GM13976 (cell line): Measurements from ENCODE around the gene ALDH3B2.

Source experiments
- DNase-seq: peaks from one replicate; pipeline ENCODE4 v3.0.0; 2012; ENCODE audit warnings: low spot score
- CTCF ChIP-seq: IDR thresholded peaks from 2 replicates; pipeline ENCODE4 v1.5.1; 2012; ENCODE audit warnings: borderline replicate concordance, mild to moderate bottlenecking; ENCODE audit not compliant: insufficient read depth; ENCODE audit errors: extremely low read depth, missing control alignments, control extremely low read depth
- in situ Hi-C: fragments of 300-500 bp; cut with MboI; formaldehyde crosslinking; loops from one replicate; pipeline ENCODE4 v1.12.0; 2022; ENCODE audit warnings: low sequenced_read_pairs, mixed read lengths, inconsistent platforms; ENCODE audit not compliant: unreplicated experiment

The ALDH3B2 gene

GRCh38 chr11:67634366-67635230, 39.8 kb downstream of the ALDH3B2 start:
- no peak for TF ChIP-seq CTCF
- DNase-seq = no peak
- in situ Hi-C loops = loop anchor here (10.0 kb wide), 1 partner anchor 70 kb away; no protein-coding TSS in a partner anchor

DNA sequence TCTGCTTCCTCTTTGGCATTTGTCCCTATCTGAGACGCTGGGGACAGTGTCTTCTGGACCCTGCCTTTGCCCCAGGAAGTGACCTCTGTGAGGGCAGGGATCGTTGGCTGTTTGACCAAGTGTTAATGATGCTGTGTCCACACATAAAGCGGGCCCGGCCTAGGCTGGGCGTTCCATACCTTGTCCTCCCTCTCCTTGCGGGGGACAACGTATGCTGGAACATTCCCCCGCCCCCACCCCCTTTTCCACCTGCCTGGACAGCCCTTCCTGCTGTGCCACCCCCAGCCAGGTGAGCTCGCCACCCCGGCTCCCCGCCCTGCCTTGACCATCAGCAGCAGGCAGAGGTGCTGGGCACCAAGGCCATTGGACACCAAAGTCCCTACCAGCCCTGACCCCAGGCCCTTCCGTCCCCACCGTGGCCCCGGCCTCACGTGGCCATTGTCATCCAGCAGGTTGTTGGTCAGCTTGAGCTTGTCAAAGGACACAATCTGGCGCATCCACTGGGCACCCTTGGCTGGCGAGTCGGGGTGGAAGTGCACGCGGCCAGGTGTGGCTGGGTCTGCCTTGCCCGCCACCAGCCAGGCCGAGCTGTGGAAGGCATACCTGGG, 40.6 kb downstream of the ALDH3B2 start:
- no peak for TF ChIP-seq CTCF
- DNase-seq = no peak
- in situ Hi-C loops = loop anchor here (10.0 kb wide), 1 partner anchor 71 kb away; no protein-coding TSS in a partner anchor

- in situ Hi-C loops = loop anchor here (10.0 kb wide), 1 partner anchor 72 kb away; no protein-coding TSS in a partner anchor
- DNase-seq = no peak
- TF ChIP-seq CTCF = no peak
Measured at GRCh38 chr11:67632982-67633755, 41.3 kb downstream of the ALDH3B2 start.

DNA sequence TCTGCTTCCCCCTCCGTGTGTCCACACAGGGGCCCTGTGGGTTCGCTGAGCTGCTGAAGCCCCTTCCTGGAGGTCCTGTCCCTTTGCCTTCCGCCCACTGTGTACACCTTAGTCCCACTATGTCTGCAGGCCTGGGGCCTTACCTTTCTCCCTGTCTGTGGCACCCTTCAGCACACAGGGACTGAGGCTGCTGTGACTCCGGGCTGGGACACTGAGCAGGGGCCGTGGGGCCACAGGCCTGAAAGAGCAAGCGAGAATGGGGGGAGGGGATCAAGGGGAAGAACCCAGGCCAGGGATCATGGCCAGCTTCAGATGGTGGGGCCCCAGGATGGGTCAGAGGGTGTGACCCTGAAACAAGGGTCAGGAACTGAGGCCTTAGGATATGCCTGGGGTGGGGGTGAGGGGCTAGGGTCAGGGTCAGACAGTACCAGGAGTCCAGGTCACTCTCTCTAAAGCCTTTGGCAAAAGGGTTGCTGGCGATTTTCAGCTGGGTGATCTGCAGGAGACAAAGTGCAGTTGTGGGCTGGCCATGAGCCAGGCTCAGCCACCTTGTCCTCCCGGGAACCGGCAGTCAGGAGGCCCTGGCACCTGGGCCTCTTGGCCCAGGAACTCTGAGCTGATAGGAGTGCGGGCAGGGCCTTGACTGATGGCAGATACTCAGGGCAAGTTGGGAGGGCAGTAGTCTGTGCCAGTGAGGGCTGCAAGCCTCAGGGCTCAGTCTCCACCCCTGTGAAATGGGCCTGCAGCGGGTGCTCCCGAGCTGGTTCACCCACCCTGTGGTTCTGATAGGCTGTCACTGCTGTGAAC, 42.0 kb downstream of the ALDH3B2 start:
- DNase-seq = no peak
- TF ChIP-seq CTCF = no peak
- in situ Hi-C loops = loop anchor here (10.0 kb wide), 1 partner anchor 72 kb away; no protein-coding TSS in a partner anchor

GRCh38 chr11:67631853-67632174, 42.6 kb downstream of the ALDH3B2 start:
- no peak for TF ChIP-seq CTCF
- no peak for DNase-seq
- in situ Hi-C loops = loop anchor here (10.0 kb wide), 1 partner anchor 73 kb away; no protein-coding TSS in a partner anchor
